KOPT-K1 (cell line): ENCODE results near the gene HNRNPL.
A peak's percentile ranks its signal among the peaks of the same experiment; 100 is the strongest.
"Not testable (repeated sequence)": the region's sequence is repeated elsewhere in the genome, so short reads cannot be mapped to it uniquely, and the experiment has no call there.

Experiments
- H3K27ac ChIP-seq: fragments of 200-600 bp; sonication (generic); 2 replicates; pipeline ENCODE4 v1.5.1; 2016; ENCODE audit warnings: antibody characterized with exemption, mild to moderate bottlenecking, low read depth, low read length; ENCODE audit not compliant: poor library complexity, severe bottlenecking
- H3K36me3 ChIP-seq: fragments of 200-600 bp; sonication (generic); 2 replicates; pipeline ENCODE4 v1.5.1; 2017; ENCODE audit warnings: antibody characterized with exemption, mild to moderate bottlenecking, low read length, moderate library complexity; ENCODE audit not compliant: insufficient read depth
- H3K9me3 ChIP-seq: fragments of 200-600 bp; sonication (generic); 2 replicates; pipeline ENCODE4 v1.5.1; 2017; ENCODE audit warnings: antibody characterized with exemption, low read length, mild to moderate bottlenecking; ENCODE audit not compliant: insufficient read depth, poor library complexity, severe bottlenecking

HNRNPL gene

DNA sequence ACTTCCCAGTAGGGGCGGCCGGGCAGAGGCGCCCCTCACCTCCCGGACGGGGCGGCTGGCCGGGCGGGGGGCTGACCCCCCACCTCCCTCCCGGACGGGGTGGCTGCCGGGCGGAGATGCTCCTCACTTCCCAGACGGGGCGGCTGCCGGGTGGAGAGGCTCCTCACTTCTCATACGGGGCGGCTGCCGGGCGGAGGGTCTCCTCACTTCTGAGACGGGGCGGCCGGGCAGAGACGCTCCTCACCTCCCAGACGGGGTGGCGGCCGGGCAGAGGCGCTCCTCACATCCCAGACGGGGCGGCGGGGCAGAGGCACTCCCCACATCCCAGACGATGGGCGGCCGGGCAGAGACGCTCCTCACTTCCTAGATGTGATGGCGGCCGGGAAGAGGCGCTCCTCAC lies 6.0 kb upstream of the HNRNPL start:
- not testable (repeated sequence) for H3K27ac ChIP-seq, H3K9me3 ChIP-seq, H3K36me3 ChIP-seq

DNA sequence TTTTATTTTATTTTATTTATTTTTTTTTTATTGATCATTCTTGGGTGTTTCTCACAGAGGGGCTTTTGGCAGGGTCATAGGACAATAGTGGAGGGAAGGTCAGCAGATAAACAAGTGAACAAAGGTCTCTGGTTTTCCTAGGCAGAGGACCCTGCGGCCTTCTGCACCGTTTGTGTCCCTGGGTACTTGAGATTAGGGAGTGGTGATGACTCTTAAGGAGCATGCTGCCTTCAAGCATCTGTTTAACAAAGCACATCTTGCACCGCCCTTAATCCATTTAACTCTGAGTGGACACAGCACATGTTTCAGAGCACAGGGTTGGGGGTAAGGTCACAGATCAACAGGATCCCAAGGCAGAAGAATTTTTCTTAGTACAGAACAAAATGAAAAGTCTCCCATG lies 5.2 kb upstream of the HNRNPL start:
- H3K27ac ChIP-seq, H3K9me3 ChIP-seq, H3K36me3 ChIP-seq: not testable (repeated sequence)

DNA sequence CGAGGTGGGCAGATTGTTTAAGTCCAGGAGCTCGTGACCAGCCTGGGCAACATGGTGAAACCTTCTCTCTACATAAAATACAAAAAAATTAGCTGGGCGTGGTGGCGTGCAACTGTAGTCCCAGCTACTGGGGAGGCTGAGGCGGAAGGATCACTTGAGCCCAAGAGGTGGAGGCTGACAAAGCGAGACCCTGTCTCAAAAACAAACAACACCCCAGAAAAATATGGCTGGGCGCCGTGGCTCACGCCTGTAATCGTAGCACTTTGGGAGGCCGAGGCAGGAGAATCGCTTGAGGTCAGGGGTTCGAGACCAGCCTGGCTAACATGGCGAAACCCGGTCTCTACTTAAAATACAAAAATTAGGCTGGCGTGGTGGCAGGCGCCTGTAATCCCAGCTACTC lies 3.4 kb upstream of the HNRNPL start:
- Histone ChIP-seq H3K9me3 (no peaks in the 10 kb centered on the region), H3K27ac (peak overlapping the region; percentile 99), H3K36me3 (peaks cover 8% of the 10 kb centered on the region)

DNA sequence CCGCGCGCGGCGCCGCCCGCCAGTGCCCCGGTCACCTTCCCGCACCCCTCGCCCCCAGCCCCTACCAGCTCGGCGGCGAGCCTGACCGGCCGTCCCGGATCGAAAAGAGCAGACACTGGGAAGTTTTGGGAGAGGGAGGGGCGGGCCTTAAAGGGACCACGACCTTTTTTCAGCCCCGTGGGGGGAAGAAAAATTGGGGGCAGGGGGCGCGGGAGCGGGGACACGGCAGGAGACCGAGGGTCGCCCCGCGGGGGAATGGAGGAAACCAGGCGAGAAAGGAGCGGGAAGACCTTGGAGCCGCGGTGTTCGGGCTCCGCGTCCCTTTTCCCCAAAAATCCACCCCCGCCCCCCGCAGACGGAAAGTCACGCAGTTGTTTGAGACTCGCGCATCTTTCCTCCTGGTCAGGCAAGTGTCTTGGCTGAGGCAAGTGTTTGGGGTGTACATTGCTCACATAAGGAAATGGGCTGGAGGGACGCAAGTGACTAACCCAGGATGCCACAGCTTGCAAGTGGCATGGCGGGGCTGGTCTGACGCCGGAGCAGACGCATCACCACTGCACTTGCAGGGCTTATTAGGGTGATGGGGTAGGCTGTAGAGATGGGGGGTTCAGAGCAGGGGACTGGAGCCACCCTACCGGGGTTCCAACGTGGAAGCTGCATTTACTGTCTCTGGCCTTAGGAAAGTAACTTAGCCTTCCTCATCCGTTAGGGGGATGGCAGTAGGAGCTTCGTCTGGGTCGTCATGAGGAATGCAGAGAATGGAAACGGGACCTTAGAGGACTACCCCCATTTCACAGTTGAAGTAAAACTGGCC lies 2.7 kb upstream of the HNRNPL start:
- Histone ChIP-seq H3K36me3 (peaks cover 16% of the 10 kb centered on the region), H3K9me3 (no peaks in the 10 kb centered on the region), H3K27ac (peak overlapping the region; percentile 99)

DNA sequence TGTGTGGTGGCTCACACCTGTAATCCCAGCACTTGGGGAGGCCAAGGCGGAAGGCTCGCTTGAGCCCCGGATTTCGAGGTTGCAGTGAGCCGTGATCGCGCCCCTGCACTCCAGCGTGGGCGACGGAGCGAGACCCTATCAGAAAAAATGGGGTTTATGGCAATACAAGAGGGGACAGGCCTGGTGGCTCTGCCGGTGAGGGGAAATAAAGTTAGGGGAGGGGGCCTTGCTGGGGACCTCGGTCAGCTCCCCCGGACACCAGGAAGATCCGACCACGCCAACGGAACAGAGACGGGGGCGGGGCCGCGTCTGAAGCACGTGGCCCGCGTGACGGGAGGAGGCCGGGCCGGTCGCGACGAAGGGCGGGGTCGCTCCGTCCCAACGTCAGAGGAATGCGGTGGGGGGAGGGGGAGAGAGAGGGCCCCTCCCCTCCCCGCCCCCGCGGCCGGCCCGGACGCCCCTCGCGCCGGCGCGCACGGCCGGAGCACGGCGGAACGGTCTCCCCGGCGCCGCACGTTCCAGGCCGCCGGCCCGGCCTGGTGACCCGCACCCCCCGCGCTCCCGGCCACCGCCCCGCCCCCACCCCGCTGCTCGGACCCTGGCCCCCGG lies 1.9 kb upstream of the HNRNPL start:
- peak overlapping the region; percentile 99 for H3K27ac ChIP-seq
- H3K9me3 ChIP-seq, result no peaks in the 10 kb centered on the region
- H3K36me3 ChIP-seq, result peaks cover 23% of the 10 kb centered on the region

DNA sequence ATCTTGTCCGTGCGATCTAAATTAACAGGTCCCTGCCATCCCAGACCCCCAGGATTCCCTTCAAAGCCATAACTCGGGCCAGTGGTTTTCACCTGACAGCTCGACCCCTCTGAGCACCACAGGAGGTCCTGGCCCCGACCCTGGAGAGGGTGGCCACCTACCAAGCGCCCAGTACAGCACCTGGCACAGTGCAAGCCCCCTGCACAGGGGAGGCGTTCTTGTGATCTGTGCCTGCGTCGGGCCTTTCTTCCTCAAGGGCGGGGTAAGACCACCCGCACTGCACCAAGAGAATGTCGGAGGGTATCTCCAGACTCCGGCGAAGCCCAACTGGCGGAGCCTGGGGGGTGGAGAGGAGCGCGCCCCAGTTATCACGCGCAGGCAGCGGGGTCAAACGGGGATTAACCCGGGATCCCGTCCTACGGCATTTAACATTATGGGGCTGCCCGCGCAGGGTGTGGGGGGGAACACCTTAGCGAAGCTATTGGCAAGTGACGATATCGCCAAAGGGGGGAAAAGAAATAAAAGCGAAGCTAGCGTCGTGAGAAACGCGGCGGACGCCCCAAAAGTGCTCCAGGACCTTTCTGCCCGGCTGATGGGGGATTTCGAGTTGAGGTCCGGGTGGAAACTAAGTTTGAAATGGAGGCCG lies 1.3 kb upstream of the HNRNPL start:
- Histone ChIP-seq H3K27ac (peak overlapping the region; percentile 99), H3K9me3 (no peaks in the 10 kb centered on the region), H3K36me3 (peaks cover 30% of the 10 kb centered on the region)

DNA sequence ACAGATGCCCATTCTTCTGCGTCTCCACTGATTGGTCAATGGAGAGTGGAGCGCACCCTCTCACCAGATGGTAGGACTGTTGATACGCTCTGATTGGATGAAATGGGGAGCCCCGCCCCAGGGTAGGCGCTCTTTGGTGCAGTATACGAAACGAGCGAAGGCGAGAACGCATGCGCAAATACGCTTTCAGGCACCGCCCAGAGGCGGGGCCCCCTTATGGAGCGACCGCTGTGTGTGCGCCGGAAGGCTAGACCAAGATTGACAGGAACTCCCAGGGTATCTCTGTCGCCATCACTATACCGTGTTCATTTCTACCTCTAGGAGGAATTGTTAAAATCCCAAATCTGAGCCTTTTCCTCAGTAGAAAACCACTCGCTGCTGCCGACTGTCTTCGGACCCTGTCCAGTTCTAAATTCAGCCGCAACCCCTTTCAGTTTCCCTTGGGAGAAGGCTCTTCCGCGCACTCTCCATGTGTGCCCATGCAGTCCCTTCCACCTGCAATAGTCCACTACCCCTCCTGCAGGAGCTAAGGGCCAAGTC lies 720 bp upstream of the HNRNPL start:
- Histone ChIP-seq H3K27ac (peak overlapping the region; percentile 99), H3K36me3 (peaks cover 35% of the 10 kb centered on the region), H3K9me3 (no peaks in the 10 kb centered on the region)

DNA sequence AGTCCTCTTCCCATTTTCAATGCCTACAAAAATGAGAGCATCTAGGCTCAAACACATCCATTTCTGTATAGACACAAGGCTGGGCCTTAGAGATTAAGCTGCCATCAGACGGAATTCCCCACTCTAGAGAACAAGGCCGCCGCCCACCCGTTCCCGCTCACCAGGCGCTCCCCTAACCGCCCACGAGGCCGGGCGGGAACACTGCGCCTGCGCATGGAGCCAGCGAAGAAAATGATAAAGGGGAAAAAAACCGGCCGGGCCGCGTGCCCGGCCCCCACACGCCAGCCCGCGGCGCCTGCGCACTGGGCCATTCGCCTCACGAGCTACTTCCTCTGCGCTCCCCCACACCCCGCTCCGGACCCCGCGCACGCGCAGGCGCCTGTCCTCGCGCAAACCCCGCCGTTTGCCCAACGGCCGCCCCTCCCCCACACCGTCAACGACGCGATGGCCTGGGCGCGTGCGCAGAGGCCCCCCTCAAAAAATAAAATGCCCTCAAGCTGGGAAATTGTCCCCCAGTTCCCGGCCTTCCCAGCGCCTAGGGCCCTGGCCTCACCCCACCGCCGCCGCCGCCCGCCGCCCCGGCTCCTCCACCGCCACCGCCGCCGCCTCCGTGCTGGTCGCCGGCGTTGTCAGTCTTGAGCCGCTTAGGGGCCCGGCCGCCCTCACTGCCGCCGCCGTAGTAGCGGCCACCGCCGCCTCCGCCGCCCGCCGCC lies 483 bp downstream of the HNRNPL start:
- peaks cover 48% of the 10 kb centered on the region for H3K36me3 ChIP-seq
- peak overlapping the region; percentile 99 for H3K27ac ChIP-seq
- no peaks in the 10 kb centered on the region for H3K9me3 ChIP-seq

DNA sequence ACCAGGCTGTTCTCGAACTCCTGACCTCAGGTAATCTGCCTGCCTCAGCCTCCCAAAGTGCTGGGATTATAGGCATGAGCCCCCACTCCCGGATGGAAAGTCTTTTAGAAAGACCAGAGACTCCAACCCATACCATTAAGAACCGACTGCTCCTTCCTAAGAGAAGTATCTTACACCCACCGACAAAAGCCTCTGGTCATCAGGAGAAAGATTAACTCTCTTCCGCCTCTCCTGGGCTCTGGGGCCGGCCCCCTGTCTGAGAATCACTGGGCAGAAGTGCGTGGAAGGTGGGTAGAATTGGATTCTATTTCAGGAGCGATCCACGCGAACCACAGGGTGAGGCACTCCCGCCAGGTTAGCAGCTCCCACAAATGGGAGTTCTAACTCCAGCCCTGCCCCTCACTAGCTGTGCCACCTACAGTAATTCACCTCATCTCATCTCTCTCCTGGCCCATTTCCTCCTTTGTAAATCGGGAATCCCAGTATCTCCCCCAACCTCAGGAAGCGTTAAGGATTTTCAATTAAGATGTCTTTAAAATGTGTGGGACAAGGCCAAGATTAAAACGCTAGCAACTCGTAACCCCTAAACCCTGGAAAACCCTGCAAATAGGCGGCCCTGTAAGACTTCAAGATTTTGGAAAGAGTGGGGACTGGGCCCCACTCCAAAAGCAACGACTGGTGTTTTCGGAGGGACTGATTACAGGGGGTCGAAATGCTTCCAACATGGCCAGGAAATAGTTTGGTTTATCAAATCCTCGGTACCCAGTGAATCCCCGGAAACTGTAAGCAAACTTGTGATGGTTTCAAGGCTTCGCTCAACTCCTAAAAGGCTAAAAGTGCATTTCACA lies 1.3 kb downstream of the HNRNPL start:
- Histone ChIP-seq H3K27ac (peak overlapping the region; percentile 99), H3K9me3 (no peaks in the 10 kb centered on the region), H3K36me3 (peaks cover 55% of the 10 kb centered on the region)

DNA sequence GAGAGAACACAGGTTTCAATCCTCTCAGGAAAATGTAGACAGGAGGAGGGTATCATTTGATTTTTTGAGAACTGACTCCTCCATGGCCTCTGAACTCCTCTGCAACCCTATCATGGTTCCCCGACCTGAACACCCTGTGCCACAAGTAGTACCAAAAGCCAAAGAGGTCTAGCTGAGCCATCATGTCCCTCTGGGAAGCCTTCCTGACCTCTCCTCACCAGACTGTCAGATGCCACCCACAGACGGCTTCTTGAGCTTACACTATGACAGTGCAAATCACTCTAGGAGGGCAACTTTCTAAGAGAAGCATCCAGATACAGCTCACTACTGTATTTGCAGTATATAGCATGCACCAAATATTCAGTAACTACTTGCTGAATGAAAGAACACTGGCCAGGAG lies 3.7 kb downstream of the HNRNPL start:
- no peaks in the 10 kb centered on the region for H3K9me3 ChIP-seq
- H3K27ac ChIP-seq, result no peak overlapping the region
- peaks cover 80% of the 10 kb centered on the region for H3K36me3 ChIP-seq

DNA sequence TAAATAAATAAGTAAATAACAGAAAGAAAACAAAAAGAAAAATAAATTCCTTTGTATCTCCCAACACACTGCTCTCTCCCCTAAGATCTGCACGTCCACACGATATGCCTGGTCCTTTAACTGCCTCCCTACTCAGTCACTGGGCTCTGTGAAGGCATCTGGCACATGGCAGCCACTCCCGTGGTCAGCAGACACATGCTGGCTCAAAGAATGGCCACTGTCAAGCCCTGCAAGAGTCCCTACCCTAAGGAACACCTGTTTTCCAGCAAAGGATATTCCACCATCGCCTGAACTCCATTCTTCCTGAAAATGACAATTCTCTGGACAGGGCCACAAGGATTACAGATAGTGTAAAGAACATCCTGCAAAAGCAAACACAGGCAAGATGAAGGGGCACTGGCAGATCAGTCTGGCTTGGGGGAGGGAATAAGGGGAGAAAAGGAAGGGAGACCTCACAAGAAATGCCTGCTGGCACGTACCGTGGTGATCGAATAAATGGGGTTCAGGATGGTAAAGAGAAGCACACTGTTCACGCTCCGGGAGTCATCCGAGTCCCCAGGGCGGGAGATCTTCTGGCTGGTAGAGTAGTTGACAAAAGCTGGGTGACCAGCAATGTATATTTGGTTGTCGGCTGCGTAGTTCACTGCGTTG lies 4.3 kb downstream of the HNRNPL start:
- Histone ChIP-seq H3K9me3 (no peaks in the 10 kb centered on the region), H3K27ac (no peak overlapping the region), H3K36me3 (peaks cover 86% of the 10 kb centered on the region)

DNA sequence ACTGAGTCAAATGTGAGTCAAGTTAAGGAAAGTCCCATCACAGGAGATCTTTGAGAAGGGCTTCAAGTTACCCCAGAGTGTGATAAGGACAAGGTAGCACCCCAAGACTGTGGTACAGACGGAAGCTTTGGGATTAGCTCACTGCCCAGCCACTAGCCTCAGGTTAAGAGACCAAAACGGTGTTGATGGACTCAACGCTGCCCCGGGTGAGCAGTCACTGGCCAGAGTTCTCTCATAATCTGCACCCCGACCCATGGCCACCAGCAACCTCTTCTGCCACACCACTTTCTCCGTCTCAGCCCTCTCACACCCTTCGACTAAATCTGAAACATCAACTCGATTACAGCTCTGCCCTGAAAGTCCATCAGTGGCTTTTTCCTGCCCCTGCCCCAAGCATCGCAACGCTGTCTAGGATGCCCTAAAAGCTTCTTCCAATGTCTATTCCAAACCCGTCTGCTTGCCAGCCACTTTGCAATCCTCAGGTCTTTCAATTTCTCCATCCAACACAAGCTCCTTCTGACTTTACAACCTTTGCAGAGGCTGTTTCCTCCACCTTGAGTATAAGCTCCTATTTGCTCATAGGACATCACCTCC lies 5.6 kb downstream of the HNRNPL start:
- Histone ChIP-seq H3K9me3 (no peaks in the 10 kb centered on the region), H3K27ac (no peak overlapping the region), H3K36me3 (peaks cover 99% of the 10 kb centered on the region)

DNA sequence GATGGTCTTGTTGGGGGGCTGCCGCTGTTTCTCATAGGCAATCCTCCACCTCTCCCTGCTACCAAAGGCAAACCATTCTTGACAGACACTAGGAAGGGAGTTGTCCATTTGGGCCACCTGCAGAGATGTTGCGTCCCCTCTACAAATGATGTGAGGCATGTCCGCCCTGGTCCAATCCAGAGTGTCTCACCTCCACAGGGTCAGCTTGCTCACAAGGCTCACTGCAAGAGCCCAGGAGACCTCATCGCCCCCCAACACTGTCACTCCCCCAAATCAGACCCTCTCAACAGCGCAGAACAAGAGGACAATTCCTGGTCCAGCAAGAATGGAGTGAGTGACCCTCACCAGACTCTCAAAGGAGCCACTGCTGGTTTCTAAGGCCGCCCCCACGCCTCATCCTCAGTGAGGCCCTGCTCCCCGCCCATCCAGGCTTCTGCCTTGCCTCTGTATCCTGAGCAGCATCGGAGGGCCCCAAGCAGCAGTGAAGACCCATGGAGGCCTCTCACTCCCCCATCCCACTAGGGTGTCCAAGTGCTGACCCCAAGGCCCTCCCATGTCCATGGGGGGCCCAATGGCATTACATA lies 6.5 kb downstream of the HNRNPL start:
- Histone ChIP-seq H3K36me3 (peaks cover 100% of the 10 kb centered on the region), H3K9me3 (no peaks in the 10 kb centered on the region), H3K27ac (no peak overlapping the region)
